Lower lobe of right lung (tissue), 2 donors: ENCODE measurements around the gene LIF. TPM values are rescaled to one million over a fixed set of nuclear protein-coding genes. Genes with fewer than 3 reads are reported as not detected.
"Not testable (repeated sequence)": the region's sequence is repeated elsewhere in the genome, so short reads cannot be mapped to it uniquely, and the experiment has no call there.

Experiments
- ATAC-seq, 2 donors: fragments of 200-7000 bp; cut with Tn5 transposase; one replicate each; pipeline ENCODE4 v1.9.1; 2020 to 2022; ENCODE audit warnings: mild to moderate bottlenecking in 2 of 2, moderate library complexity in 2 of 2
- DNase-seq: peaks from one replicate; pipeline ENCODE4 v3.0.0-alpha.2; 2020
- H3K27ac ChIP-seq: fragments of 200-600 bp; one replicate; pipeline ENCODE4 v1.8.0; 2022
- H3K27me3 ChIP-seq: fragments of 200-600 bp; one replicate; pipeline ENCODE4 v1.8.0; 2022; ENCODE audit warnings: low read depth
- H3K36me3 ChIP-seq: fragments of 200-600 bp; one replicate; pipeline ENCODE4 v1.8.0; 2022; ENCODE audit warnings: mild to moderate bottlenecking
- H3K4me1 ChIP-seq: fragments of 200-600 bp; one replicate; pipeline ENCODE4 v1.8.0; 2022
- H3K4me3 ChIP-seq: fragments of 200-600 bp; one replicate; pipeline ENCODE4 v1.8.0; 2022; ENCODE audit warnings: mild to moderate bottlenecking
- H3K9me3 ChIP-seq: fragments of 200-600 bp; one replicate; pipeline ENCODE4 v1.8.0; 2022
- CTCF ChIP-seq: fragments of 200-600 bp; IDR thresholded peaks from one replicate; pipeline ENCODE4 v1.8.0; 2022; ENCODE audit warnings: antibody characterized with exemption, mild to moderate bottlenecking
- intact Hi-C: fragments of 100-400 bp; cut with DNase I; formaldehyde crosslinking; loops from one replicate; pipeline ENCODE4 v1.11.0; 2022
- total RNA-seq: library from RNA; stranded (reverse); fragmentation: NEBNext Ultra II Directional; extraction: Animal tissue kit (Norgen Biotek cat#: 25700); gene quantifications from one replicate; pipeline ENCODE4 v1.2.1, GENCODE V29; 2021
- donor health status: DM: no; HTN: yes; CAD: no; lungs with severe emphysema.

The LIF gene
- total RNA-seq, 1 donor from 2014 or later, result 3.1 TPM

GRCh38 chr22:30204015-30204741 is 42.4 kb downstream of the LIF start:
- no peaks in the 10 kb centered on the region for H3K9me3 ChIP-seq
- H3K27ac ChIP-seq, result peak overlapping the region; percentile 56
- no peaks in the 10 kb centered on the region for H3K36me3 ChIP-seq
- H3K4me3 ChIP-seq, result no peak overlapping the region
- TF ChIP-seq CTCF, result no peak
- ATAC-seq (no peak), DNase-seq (no peak)
- intact Hi-C loops, result no loop called here
- peaks cover 60% of the 10 kb centered on the region for H3K4me1 ChIP-seq
- no peaks in the 10 kb centered on the region for H3K27me3 ChIP-seq

- Histone ChIP-seq H3K27me3 (no peaks in the 10 kb centered on the region), H3K27ac (peak overlapping the region; percentile 83), H3K36me3 (no peaks in the 10 kb centered on the region), H3K9me3 (no peaks in the 10 kb centered on the region), H3K4me1 (peaks cover 45% of the 10 kb centered on the region), H3K4me3 (no peak overlapping the region)
- ATAC-seq (peak; percentile 74 to 85), DNase-seq (peak; percentile 69)
- intact Hi-C loops, result no loop called here
- TF ChIP-seq CTCF, result no peak
Observed at GRCh38 chr22:30202531-30203006, 44.0 kb downstream of the LIF start.

GRCh38 chr22:30201945-30202344 is 44.6 kb downstream of the LIF start:
- H3K27ac ChIP-seq, result peak overlapping the region; percentile 83
- no peak for ATAC-seq
- peaks cover 46% of the 10 kb centered on the region for H3K4me1 ChIP-seq
- DNase-seq, result no peak
- no peaks in the 10 kb centered on the region for H3K36me3 ChIP-seq
- no peaks in the 10 kb centered on the region for H3K9me3 ChIP-seq
- TF ChIP-seq CTCF, result no peak
- H3K27me3 ChIP-seq, result no peaks in the 10 kb centered on the region
- intact Hi-C loops, result no loop called here
- H3K4me3 ChIP-seq, result no peak overlapping the region

- H3K4me3 ChIP-seq, ATAC-seq, H3K9me3 ChIP-seq, H3K27me3 ChIP-seq, H3K36me3 ChIP-seq, H3K27ac ChIP-seq, DNase-seq, intact Hi-C loops: not testable (repeated sequence)
- H3K4me1 ChIP-seq, result peaks cover 47% of the 10 kb centered on the region
Observed at GRCh38 chr22:30200905-30201304, 45.7 kb downstream of the LIF start.

- no peak overlapping the region for H3K27ac ChIP-seq
- no peak for DNase-seq
- intact Hi-C loops, result no loop called here
- no peaks in the 10 kb centered on the region for H3K9me3 ChIP-seq
- TF ChIP-seq CTCF, result no peak
- H3K4me1 ChIP-seq, result peaks cover 46% of the 10 kb centered on the region
- H3K4me3 ChIP-seq, result no peak overlapping the region
- ATAC-seq, result no peak
- no peaks in the 10 kb centered on the region for H3K27me3 ChIP-seq
- H3K36me3 ChIP-seq, result no peaks in the 10 kb centered on the region
Observed at GRCh38 chr22:30198921-30199320, 47.6 kb downstream of the LIF start.

- intact Hi-C loops, result no loop called here
Observed at GRCh38 chr22:30198152-30198825, 48.3 kb downstream of the LIF start.

More at GRCh38 chr22:30198152-30198825, 48.3 kb downstream of the LIF start:
- peaks cover 52% of the 10 kb centered on the region for H3K4me1 ChIP-seq
- no peak for DNase-seq
- H3K27ac ChIP-seq, result no peak overlapping the region
- no peak for ATAC-seq
- H3K9me3 ChIP-seq, result no peaks in the 10 kb centered on the region
- no peaks in the 10 kb centered on the region for H3K36me3 ChIP-seq
- no peak for TF ChIP-seq CTCF
- H3K27me3 ChIP-seq, result no peaks in the 10 kb centered on the region
- no peak overlapping the region for H3K4me3 ChIP-seq
